Measurements from ENCODE around the gene HSPA14. TPM values are rescaled to one million over a fixed set of nuclear protein-coding genes. Genes with fewer than 3 reads are reported as not detected.
"Not testable (repeated sequence)": the region's sequence is repeated elsewhere in the genome, so short reads cannot be mapped to it uniquely, and the experiment has no call there.

The HSPA14 gene
- total and polyA plus RNA-seq, 2 of the 4 experiments (the other 2 are of a cell fraction) = 10.3 to 11.8 TPM

GRCh38 chr10:14907591-14907990, 69.5 kb downstream of the HSPA14 start:
- H3K4me1 ChIP-seq (ENCODE audit: control insufficient read depth, insufficient read depth, low read length); H3K79me1 ChIP-seq (ENCODE audit: low read depth in 1 of 2, low read length in 2 of 2); BruUV-seq (replicated peaks); H3K9ac ChIP-seq (ENCODE audit: low read depth, low read length); H4K8ac ChIP-seq (ENCODE audit: low read depth in 2 of 2, low read length in 2 of 2); H3K9me3 ChIP-seq (ENCODE audit: control insufficient read depth, insufficient read depth, low read length); H2AFZ ChIP-seq (replicated peaks; ENCODE audit: low read length, poor library complexity); H3K27ac ChIP-seq (ENCODE audit: insufficient read depth, low read length); H2AK5ac ChIP-seq (ENCODE audit: low read depth, low read length); H3K4me3 ChIP-seq (ENCODE audit: insufficient read depth, low read depth, low read length); H4K5ac ChIP-seq (ENCODE audit: low read depth, low read length); in situ Hi-C loops (cut with MboI; ENCODE audit: low sequenced_read_pairs); H3K27me3 ChIP-seq (ENCODE audit: control insufficient read depth, insufficient read depth, low read length); H2BK15ac ChIP-seq (ENCODE audit: low read depth, low read length); intact Hi-C loops (cut with micrococcal nuclease); H4K91ac ChIP-seq (ENCODE audit: insufficient read depth, low read depth, low read length); H2AK9ac ChIP-seq (replicated peaks; ENCODE audit: low read depth, low read length, poor library complexity); H3K4ac ChIP-seq (ENCODE audit: low read depth, low read length); H3K4me2 ChIP-seq (ENCODE audit: low read depth, low read length); H3K9me1 ChIP-seq (ENCODE audit: insufficient read depth, low read length); H2BK20ac ChIP-seq (ENCODE audit: low read depth, low read length); dilution Hi-C loops (cut with HindIII; ENCODE audit: low sequenced_read_pairs, unreplicated experiment); POLR2A ChIA-PET (ENCODE audit: unreplicated experiment); H3K18ac ChIP-seq (ENCODE audit: low read depth, low read length); H3K14ac ChIP-seq (replicated peaks; ENCODE audit: low read depth, low read length); DNase-seq; H3K23ac ChIP-seq (ENCODE audit: low read depth, low read length); H2BK120ac ChIP-seq (ENCODE audit: low read depth, low read length); H4K20me1 ChIP-seq (ENCODE audit: insufficient read depth, low read length); ATAC-seq (ENCODE audit: low read depth); H3K56ac ChIP-seq (ENCODE audit: extremely low read depth, insufficient read depth, low read length); H2BK5ac ChIP-seq (ENCODE audit: low read depth, low read length, poor library complexity, severe bottlenecking): not testable (repeated sequence)
- CTCF ChIA-PET = interaction anchor here (0.5 kb wide), 1 partner anchor 692 kb away, joined by 3 read pairs; no protein-coding TSS in a partner anchor
- WGBS, 2 experiments (ENCODE audit: extremely low coverage in 2 of 2, insufficient read length in 1 of 2) = 100% methylated on average over 1 of the region's 4 CpGs; no CpG with 5 or more reads in 1 of the 2 experiments
- peaks cover 23% of the 10 kb centered on the region for H3K36me3 ChIP-seq (ENCODE audit: control insufficient read depth, insufficient read depth, low read length)
